ENCODE data around the gene ZNF441. TPM values are rescaled to one million over a fixed set of nuclear protein-coding genes. Genes with fewer than 3 reads are reported as not detected.
A peak's percentile ranks its signal among the peaks of the same experiment; 100 is the strongest.
"Not testable (repeated sequence)": the region's sequence is repeated elsewhere in the genome, so short reads cannot be mapped to it uniquely, and the experiment has no call there.

ZNF441 gene
- total RNA-seq, 1 experiment from 2014 or later = not detected

DNA sequence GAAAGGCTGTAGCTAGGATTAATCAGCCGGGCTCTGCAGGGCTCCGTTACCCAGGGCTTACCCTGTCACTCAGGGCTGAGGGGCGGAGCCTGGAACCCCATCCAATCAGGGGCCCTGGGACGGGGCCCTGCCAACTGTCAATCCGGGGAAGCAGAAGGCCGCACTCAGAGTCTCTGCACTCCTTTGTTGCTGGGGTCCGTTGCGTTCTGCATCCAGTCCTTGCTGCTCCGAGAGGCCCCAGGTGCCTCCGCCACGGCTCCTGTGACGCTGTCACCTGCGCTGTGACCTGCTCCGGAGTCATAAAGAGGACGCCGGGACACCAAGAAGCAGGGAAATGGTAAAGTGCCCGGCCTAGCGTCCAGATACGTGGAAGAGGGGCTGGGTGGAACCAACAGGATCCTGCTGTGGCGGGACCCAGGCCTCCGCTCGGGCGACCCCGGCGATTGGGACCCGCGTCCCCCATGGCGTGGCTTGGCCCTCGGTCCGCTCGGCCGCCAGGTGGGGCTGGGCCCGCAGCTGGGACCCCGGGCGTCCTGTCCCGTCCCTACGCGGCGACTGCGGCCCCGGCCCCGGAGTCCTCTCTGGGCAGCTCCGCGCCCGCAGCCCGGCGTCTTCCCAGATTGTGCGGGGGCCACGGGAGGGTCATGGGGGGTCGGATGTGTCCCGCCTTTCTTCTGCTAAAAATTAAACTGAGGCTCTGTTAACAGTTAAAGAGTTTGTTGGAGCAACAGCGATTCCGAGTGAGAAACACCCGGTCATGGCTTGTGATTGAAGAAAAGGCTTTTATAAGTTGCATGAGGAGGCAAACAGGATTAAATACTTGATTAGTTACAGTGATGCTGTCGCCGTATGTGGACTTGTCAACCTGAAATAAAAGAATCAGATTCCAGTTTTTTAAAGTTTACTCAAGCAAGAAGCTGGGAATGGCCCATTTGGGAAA is 31.9 kb downstream of the ZNF441 start, which contains the start of gene ZNF491:
Gene ZNF491, plus strand, starts transcription at position 133 of the 940 bp plus-strand sequence. CDS start 7,431 bp downstream, outside the sequence.
- peak; percentile 98 for DNase-seq
- no peaks in the 10 kb centered on the region for H3K36me3 ChIP-seq (replicated peaks; ENCODE audit: control insufficient read depth, insufficient read depth, low read length)
- H3K4me3 ChIP-seq (ENCODE audit: insufficient read depth, low read depth, low read length) = peak within 1 kb of the TSS; percentile 50; the same call in 1 of the 2 replicates
- peaks cover 6% of the 10 kb centered on the region; the same call in 1 of the 2 replicates for H3K27me3 ChIP-seq (ENCODE audit: control insufficient read depth, insufficient read depth, low read length)

DNA sequence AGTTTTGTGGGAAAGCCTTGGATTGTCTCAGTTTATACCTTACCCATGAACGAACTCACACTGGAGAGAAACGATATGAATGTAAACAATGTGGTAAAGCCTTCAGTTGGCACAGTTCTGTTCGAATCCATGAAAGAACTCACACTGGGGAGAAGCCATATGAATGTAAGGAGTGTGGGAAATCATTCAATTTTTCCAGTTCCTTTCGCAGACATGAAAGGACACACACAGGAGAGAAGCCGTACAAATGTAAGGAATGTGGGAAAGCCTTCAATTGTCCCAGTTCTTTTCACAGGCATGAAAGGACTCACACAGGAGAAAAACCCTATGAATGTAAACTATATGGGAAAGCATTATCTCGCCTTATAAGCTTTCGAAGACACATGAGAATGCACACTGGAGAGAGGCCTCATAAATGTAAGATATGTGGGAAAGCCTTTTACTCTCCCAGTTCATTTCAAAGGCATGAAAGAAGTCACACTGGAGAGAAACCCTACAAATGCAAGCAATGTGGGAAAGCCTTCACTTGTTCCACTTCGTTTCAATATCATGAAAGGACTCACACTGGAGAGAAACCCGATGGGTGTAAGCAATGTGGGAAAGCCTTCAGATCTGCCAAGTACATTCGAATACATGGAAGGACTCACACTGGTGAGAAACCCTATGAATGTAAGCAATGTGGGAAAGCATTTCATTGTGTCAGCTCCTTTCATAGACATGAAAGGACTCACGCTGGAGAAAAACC is 39.7 kb downstream of the ZNF441 start:
- Histone ChIP-seq H3K27me3 (ENCODE audit: control insufficient read depth, insufficient read depth, low read length) (no peaks in the 10 kb centered on the region), H3K36me3 (replicated peaks; ENCODE audit: control insufficient read depth, insufficient read depth, low read length) (no peaks in the 10 kb centered on the region), H3K4me3 (ENCODE audit: insufficient read depth, low read depth, low read length) (no peak overlapping the region)
- no peak for DNase-seq

DNA sequence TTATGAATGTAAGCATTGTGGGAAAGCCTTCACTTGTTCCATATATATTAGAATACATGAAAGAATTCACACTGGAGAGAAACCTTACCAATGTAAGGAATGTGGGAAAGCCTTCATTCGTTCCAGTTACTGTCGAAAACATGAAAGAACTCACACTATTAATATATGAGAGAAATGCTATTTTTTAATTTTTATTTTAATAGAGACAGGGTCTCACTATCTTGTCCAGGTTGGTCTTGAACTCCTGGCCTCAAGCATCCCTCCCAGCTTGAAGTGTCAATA is 40.2 kb downstream of the ZNF441 start:
- H3K4me3 ChIP-seq (ENCODE audit: insufficient read depth, low read depth, low read length) = no peak overlapping the region
- no peaks in the 10 kb centered on the region for H3K36me3 ChIP-seq (replicated peaks; ENCODE audit: control insufficient read depth, insufficient read depth, low read length)
- H3K27me3 ChIP-seq (ENCODE audit: control insufficient read depth, insufficient read depth, low read length) = no peaks in the 10 kb centered on the region
- no peak for DNase-seq

DNA sequence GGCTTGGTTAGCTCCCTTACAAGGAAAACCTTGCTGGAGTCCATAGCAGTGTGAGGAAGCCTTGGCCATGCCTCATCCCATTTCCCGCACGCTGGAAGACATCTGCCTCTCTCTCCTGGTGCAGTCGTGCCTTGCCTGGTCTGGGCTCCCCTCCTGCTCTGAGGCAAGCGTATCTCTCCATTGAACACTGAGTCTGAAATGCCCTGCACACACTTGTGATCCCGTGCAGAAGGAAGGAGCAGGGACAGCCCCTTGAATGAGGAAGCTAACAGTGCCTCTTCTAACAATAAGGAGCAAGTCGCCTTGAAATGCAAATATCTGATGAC is 46.9 kb downstream of the ZNF441 start:
- Histone ChIP-seq H3K4me3 (ENCODE audit: insufficient read depth, low read depth, low read length) (peak overlapping the region; percentile 12; the same call in 1 of the 2 replicates), H3K36me3 (replicated peaks; ENCODE audit: control insufficient read depth, insufficient read depth, low read length) (no peaks in the 10 kb centered on the region), H3K27me3 (ENCODE audit: control insufficient read depth, insufficient read depth, low read length) (peaks cover 6% of the 10 kb centered on the region; the same call in 1 of the 2 replicates)
- no peak for DNase-seq

DNA sequence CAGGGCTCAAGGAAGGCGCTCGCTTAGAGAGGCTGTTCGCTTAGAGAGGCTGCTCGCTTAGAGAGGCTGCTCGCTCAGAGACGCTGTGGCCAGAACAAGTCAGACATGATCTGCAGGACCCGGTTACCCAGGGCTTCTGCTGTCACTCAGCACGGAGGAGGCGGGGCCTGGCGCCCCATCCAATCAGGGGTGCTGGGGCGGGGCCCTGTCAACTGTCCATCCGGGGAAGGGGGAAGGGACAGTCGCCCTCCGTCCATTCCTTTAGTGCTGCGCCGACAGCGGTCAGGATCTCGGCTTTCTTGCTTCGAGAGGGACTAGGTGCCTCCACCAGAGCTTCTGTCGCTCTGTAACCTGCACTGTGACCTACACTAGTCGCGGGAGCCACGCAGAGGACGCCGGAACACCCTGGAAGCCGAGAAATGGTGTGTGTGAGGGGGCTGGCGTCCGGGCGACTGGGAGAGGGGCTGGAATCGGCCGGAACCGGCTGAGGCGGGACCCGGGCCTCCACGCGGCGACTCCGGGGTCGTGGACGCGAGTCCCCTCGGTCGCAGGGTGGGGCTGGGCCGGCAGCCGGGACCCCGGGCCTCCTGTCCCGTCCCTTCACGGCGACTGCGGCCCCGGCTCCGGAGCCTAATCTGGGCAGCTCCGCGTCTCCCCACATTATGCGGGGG is 47.4 kb downstream of the ZNF441 start, which contains the start of gene ZNF440:
Gene ZNF440, plus strand, starts transcription at position 245 of the 671 bp plus-strand sequence. Its CDS starts 175 bp downstream, at position 420.
- peak within 1 kb of the TSS; percentile 61; the same call in 1 of the 2 replicates for H3K4me3 ChIP-seq (ENCODE audit: insufficient read depth, low read depth, low read length)
- DNase-seq = peak; percentile 98
- peaks cover 6% of the 10 kb centered on the region; the same call in 1 of the 2 replicates for H3K27me3 ChIP-seq (ENCODE audit: control insufficient read depth, insufficient read depth, low read length)
- H3K36me3 ChIP-seq (replicated peaks; ENCODE audit: control insufficient read depth, insufficient read depth, low read length) = no peaks in the 10 kb centered on the region

DNA sequence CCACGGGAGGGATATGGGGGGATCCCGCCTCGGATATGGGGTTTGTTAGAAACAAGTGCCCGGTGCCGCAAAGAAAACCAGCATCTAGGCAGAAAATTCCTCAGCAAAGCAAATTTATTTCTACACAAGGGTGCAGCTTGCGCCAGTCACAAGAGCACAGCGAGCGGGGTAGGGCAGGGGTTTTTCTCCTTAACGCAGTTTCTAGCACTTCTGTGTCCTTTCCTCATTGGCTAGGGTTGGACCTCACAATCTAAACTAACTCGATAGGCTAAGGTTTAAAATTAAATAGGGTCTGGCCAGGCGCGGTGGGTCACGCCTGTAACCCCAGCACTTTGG is 47.9 kb downstream of the ZNF441 start:
- Histone ChIP-seq H3K27me3 (ENCODE audit: control insufficient read depth, insufficient read depth, low read length) (peaks cover 6% of the 10 kb centered on the region; the same call in 1 of the 2 replicates), H3K4me3 (ENCODE audit: insufficient read depth, low read depth, low read length) (peak overlapping the region; percentile 61; the same call in 1 of the 2 replicates), H3K36me3 (replicated peaks; ENCODE audit: control insufficient read depth, insufficient read depth, low read length) (no peaks in the 10 kb centered on the region)
- DNase-seq = no peak

DNA sequence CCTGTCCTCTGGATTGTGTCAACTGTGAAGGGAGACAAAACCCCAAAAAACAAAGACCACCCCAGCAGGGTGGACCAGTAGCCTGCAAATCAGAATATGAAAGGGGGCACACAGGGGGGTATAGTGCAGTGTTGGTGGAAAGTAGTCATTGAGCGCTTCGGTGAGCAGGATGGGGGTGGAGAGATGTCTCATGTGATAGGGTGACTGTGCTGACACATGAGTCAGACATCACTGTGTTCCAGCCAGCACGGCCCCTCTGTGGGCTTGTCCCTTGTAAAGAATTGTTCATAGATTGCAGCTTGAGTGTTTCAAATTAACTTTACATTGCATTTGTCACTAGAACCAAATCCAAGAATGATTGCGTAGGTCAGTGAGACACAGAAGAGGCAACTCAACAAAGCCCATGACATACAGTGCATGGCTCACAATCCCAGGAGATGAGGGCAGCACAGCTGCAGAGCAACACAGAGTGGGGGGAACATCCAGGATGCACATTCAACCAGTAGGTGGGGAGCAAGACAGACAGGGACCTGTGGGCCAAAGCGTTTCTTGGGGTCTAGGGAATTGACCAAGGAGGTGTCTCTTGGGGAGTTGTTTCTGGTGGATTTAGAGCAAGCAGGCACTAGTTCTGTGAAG is 54.8 kb downstream of the ZNF441 start:
- DNase-seq = no peak
- Histone ChIP-seq H3K36me3 (replicated peaks; ENCODE audit: control insufficient read depth, insufficient read depth, low read length) (no peaks in the 10 kb centered on the region; the same call in 1 of the 2 replicates), H3K27me3 (ENCODE audit: control insufficient read depth, insufficient read depth, low read length) (no peaks in the 10 kb centered on the region), H3K4me3 (ENCODE audit: insufficient read depth, low read depth, low read length) (no peak overlapping the region)

DNA sequence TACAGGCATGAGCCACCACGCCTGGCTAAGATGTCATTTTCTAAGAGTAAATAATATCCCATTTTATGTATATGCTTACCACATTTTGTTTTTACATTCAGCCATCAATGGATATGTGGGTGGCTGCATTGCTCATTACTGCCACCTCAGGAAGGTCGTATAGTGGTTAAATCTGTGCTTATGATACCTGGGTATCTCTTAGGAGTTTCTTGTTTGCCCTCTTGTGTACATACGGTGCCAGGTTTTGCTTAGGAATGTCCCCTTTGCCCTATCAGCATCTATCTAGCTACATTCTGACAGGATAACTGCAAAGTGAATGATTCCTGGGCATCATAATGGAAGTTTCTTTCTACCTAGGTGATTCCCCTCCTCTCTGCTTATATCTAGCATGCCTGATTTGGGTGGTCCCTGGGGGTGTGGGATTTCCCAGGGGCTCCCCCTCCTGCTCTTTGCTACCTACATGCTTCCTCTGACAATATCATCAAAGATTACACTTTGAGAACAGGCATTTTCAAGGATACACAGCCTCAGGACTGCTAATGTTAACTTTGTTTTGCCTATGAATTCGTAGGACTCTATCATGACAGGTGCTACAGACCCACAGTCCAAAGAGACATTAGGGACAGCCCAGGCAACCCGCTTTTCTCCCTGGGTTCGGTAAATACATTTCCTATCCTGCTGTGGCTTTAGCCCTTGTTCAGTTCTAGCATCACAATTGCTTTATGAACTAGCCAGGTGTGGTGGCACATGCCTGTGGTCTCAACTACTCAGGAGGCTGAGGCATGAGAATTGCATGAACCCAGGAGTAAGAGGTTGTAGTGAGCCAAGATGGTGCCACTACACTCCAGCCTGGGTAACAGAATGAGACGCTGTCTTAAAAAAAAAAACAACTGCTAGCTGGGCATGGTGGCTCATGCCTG is 62.4 kb downstream of the ZNF441 start:
- not testable (repeated sequence) for DNase-seq; H3K27me3 ChIP-seq (ENCODE audit: control insufficient read depth, insufficient read depth, low read length); H3K4me3 ChIP-seq (ENCODE audit: insufficient read depth, low read depth, low read length); H3K36me3 ChIP-seq (replicated peaks; ENCODE audit: control insufficient read depth, insufficient read depth, low read length)

DNA sequence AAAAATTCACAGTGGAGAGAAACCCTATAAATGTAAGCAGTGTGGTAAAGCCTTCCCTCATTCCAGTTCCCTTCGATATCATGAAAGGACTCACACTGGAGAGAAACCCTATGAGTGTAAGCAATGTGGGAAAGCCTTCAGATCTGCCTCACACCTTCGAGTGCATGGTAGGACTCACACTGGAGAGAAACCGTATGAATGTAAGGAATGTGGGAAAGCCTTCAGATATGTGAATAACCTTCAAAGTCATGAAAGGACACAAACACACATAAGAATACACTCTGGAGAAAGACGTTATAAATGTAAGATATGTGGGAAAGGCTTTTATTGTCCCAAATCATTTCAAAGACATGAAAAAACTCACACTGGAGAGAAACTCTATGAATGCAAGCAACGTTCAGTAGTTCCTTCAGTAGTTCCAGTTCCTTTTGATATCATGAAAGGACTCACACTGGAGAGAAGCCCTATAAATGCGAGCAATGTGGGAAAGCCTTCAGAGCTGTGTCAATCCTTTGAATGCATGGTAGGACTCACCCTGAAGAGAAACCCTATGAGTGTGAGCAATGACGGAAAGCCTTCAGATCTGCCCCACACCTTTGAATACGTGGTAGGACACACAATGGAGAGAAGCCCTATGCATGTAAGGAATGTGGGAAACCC is 65.6 kb downstream of the ZNF441 start:
- H3K36me3 ChIP-seq (replicated peaks; ENCODE audit: control insufficient read depth, insufficient read depth, low read length) = peaks cover 1% of the 10 kb centered on the region; the same call in 1 of the 2 replicates
- DNase-seq = no peak
- H3K4me3 ChIP-seq (ENCODE audit: insufficient read depth, low read depth, low read length) = no peak overlapping the region
- H3K27me3 ChIP-seq (ENCODE audit: control insufficient read depth, insufficient read depth, low read length) = no peaks in the 10 kb centered on the region

DNA sequence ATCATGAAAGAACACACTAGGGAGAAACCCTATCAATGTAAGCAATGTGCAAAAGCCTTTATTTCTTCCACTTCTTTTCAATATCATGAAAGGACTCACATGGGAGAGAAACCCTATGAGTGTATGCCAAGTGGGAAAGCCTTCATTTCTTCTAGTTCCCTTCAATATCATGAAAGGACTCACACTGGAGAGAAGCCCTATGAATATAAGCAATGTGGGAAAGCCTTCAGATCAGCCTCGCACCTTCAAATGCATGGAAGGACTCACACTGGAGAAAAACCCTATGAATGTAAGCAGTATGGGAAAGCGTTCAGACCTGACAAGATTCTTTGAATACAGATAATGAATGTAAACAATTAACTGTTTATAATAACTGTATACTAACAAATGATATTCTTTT is 66.7 kb downstream of the ZNF441 start:
- Histone ChIP-seq H3K4me3 (ENCODE audit: insufficient read depth, low read depth, low read length) (no peak overlapping the region), H3K36me3 (replicated peaks; ENCODE audit: control insufficient read depth, insufficient read depth, low read length) (peaks cover 1% of the 10 kb centered on the region; the same call in 1 of the 2 replicates)

More for the DNA sequence above, 66.7 kb downstream of the ZNF441 start:
- DNase-seq = no peak
- no peaks in the 10 kb centered on the region for H3K27me3 ChIP-seq (ENCODE audit: control insufficient read depth, insufficient read depth, low read length)
